ENCODE data around the gene CRK.

CRK gene

DNA sequence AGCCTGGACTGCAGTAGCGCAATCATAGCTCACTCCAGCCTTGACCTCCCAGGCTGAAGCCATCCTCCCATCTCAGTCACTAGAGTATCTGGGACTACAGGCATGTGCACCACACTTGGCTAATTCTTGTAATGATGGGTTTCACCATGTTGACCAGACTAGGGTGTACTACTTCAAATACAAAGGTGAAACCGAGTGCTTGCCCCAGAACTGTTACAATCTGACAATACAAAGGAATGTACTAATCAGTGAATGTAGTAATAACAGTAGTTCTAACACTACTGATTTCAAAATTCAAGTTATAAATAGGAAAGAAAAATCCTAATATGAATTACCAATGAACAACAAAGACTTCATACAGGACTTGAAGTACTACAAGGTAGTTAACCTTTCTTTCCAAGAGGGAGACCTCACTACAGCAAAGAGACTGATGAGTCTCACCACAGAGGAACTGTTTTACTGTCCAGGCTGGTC lies 24.4 kb downstream of the CRK start:
- H3K9ac ChIP-seq = no peak overlapping the region
- peaks cover 63% of the 10 kb centered on the region for H3K79me2 ChIP-seq
- H3K4me1 ChIP-seq = no peaks in the 10 kb centered on the region
- H3K4me3 ChIP-seq (ENCODE audit: low read depth, low read length) = no peak overlapping the region
- H3K27me3 ChIP-seq (ENCODE audit: control insufficient read depth, insufficient read depth, low read length) = no peaks in the 10 kb centered on the region
- no peaks in the 10 kb centered on the region for H3K9me3 ChIP-seq (ENCODE audit: control insufficient read depth, low read length)
- TF ChIP-seq, protein P1, sequence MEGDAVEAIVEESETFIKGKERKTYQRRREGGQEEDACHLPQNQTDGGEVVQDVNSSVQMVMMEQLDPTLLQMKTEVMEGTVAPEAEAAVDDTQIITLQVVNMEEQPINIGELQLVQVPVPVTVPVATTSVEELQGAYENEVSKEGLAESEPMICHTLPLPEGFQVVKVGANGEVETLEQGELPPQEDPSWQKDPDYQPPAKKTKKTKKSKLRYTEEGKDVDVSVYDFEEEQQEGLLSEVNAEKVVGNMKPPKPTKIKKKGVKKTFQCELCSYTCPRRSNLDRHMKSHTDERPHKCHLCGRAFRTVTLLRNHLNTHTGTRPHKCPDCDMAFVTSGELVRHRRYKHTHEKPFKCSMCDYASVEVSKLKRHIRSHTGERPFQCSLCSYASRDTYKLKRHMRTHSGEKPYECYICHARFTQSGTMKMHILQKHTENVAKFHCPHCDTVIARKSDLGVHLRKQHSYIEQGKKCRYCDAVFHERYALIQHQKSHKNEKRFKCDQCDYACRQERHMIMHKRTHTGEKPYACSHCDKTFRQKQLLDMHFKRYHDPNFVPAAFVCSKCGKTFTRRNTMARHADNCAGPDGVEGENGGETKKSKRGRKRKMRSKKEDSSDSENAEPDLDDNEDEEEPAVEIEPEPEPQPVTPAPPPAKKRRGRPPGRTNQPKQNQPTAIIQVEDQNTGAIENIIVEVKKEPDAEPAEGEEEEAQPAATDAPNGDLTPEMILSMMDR (IDR thresholded peaks at IDR 0.05) = no peak
- no peak overlapping the region for H2AFZ ChIP-seq
- no peaks in the 10 kb centered on the region for H3K36me3 ChIP-seq (ENCODE audit: control insufficient read depth, insufficient read depth, low read length)
- no peak overlapping the region for H3K4me2 ChIP-seq (ENCODE audit: low read length)
- no peak overlapping the region for H3K27ac ChIP-seq

DNA sequence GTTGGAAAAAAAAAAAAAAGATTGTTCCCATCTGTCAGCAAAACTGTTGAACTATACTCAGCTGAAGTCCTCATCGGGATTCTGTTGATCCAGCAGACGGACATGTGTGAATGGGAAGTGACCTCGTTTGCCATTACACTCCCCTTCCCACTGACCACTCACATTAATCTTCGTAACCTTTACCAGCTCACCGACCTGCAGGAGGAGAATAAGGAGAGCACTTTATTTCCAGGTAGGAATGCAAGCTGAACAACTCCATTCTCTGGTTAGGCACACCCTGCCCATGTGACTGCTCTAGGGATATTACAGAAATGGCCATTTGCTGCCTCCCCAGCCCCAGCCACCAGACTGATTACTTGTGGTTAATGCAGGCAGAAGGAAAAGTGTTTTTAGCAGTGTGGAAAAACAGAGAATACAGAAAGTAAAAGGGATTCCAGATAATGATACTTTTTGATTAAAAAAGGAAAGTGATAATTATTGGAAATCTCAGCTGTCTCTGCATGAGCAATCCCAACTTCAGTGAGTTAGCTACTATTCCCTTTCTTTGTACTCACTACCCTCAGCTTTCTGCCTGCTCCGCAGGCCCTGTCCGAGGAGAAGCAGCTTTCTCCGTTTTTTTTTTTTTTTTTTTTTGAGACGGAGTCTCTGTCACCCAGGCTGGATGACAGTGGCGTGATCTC lies 32.4 kb downstream of the CRK start:
- no peak overlapping the region for H3K27ac ChIP-seq
- no peaks in the 10 kb centered on the region for H3K27me3 ChIP-seq (ENCODE audit: control insufficient read depth, insufficient read depth, low read length)
- H3K36me3 ChIP-seq (ENCODE audit: control insufficient read depth, insufficient read depth, low read length) = no peaks in the 10 kb centered on the region

DNA sequence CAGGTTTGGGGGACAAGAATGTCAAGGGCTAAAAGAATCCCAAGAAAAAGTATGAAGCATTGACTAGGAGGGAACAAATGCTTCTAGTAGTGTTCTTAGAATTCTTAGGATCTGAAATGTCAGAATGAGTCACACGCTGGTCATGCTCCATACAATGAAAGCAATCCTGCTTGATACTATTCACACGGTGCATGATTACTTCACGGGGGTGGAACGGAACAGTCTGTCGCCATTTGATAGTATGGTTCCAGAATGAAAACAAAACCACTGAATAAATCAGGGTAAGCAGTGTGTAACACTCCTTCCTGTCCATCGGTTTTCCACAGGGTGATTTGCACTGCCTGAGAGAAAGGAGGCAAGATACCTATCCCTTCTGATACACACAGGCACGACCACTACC lies 33.1 kb downstream of the CRK start:
- TF ChIP-seq, protein P1 (IDR thresholded peaks at IDR 0.05) = no peak
- Histone ChIP-seq H3K27me3 (ENCODE audit: control insufficient read depth, insufficient read depth, low read length) (no peaks in the 10 kb centered on the region), H3K27ac (no peak overlapping the region), H3K79me2 (peaks cover 19% of the 10 kb centered on the region), H3K9ac (no peak overlapping the region), H3K4me1 (no peaks in the 10 kb centered on the region), H3K4me3 (ENCODE audit: low read depth, low read length) (no peak overlapping the region), H3K4me2 (ENCODE audit: low read length) (no peak overlapping the region), H3K9me3 (ENCODE audit: control insufficient read depth, low read length) (no peaks in the 10 kb centered on the region), H2AFZ (no peak overlapping the region), H3K36me3 (ENCODE audit: control insufficient read depth, insufficient read depth, low read length) (no peaks in the 10 kb centered on the region)

More for the DNA sequence above, 32.4 kb downstream of the CRK start:
- Histone ChIP-seq H3K9ac (no peak overlapping the region), H3K79me2 (peaks cover 19% of the 10 kb centered on the region), H2AFZ (no peak overlapping the region), H3K4me3 (ENCODE audit: low read depth, low read length) (no peak overlapping the region), H3K4me1 (no peaks in the 10 kb centered on the region), H3K4me2 (ENCODE audit: low read length) (no peak overlapping the region), H3K9me3 (ENCODE audit: control insufficient read depth, low read length) (no peaks in the 10 kb centered on the region)
- TF ChIP-seq, protein P1 (IDR thresholded peaks at IDR 0.05) = no peak

DNA sequence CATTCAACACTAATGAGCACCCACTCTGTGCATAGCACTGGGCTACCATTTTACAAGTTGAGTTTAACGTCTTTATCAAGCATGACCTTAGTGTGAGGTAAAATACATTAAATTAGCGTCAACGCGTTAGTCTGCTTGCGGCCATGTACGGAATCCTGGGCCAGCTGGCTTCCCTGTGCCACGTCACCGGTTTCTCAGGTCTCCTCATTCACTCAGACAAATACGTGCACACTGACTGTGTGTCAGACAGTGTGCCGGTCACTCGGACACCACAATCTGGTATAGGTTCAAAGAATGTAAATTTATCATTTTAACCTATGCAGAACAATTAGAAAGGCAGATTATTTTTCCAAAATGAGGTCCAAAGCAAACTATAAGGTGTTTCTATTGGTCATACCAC lies 34.6 kb downstream of the CRK start:
- Histone ChIP-seq H3K9me3 (ENCODE audit: control insufficient read depth, low read length) (no peaks in the 10 kb centered on the region), H3K27me3 (ENCODE audit: control insufficient read depth, insufficient read depth, low read length) (no peaks in the 10 kb centered on the region), H3K27ac (no peak overlapping the region), H3K79me2 (peaks cover 14% of the 10 kb centered on the region), H3K36me3 (ENCODE audit: control insufficient read depth, insufficient read depth, low read length) (no peaks in the 10 kb centered on the region), H3K4me3 (ENCODE audit: low read depth, low read length) (no peak overlapping the region), H3K9ac (no peak overlapping the region), H2AFZ (no peak overlapping the region), H3K4me1 (no peaks in the 10 kb centered on the region), H3K4me2 (ENCODE audit: low read length) (no peak overlapping the region)
- TF ChIP-seq, protein P1 (IDR thresholded peaks at IDR 0.05) = no peak

DNA sequence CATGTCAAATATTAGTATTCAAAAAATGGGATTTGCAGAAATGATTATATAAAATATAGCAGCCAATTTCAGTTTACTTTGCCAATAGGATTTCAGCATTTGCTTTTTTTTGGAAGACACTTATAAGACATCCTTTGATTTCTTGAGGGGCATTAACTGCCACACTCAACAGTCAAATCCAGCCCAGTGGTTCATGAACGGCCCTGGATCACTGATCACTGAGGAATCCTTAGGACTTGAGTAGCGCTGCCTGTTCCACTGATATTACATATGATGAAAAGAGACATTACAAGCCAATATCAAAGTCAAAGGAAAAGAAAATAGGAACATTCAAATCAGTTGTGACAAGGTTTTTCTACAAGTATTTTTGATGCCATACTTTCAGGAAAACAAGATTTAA lies 35.1 kb downstream of the CRK start:
- Histone ChIP-seq H3K27ac (no peak overlapping the region), H3K9me3 (ENCODE audit: control insufficient read depth, low read length) (no peaks in the 10 kb centered on the region), H3K4me2 (ENCODE audit: low read length) (no peak overlapping the region), H3K4me1 (no peaks in the 10 kb centered on the region), H3K4me3 (ENCODE audit: low read depth, low read length) (no peak overlapping the region), H3K27me3 (ENCODE audit: control insufficient read depth, insufficient read depth, low read length) (no peaks in the 10 kb centered on the region), H3K9ac (no peak overlapping the region), H3K79me2 (peaks cover 9% of the 10 kb centered on the region), H2AFZ (no peak overlapping the region), H3K36me3 (ENCODE audit: control insufficient read depth, insufficient read depth, low read length) (no peaks in the 10 kb centered on the region)
- TF ChIP-seq, protein P1 (IDR thresholded peaks at IDR 0.05) = no peak
